ENCODE data around the gene TUBG2.

The TUBG2 gene

DNA sequence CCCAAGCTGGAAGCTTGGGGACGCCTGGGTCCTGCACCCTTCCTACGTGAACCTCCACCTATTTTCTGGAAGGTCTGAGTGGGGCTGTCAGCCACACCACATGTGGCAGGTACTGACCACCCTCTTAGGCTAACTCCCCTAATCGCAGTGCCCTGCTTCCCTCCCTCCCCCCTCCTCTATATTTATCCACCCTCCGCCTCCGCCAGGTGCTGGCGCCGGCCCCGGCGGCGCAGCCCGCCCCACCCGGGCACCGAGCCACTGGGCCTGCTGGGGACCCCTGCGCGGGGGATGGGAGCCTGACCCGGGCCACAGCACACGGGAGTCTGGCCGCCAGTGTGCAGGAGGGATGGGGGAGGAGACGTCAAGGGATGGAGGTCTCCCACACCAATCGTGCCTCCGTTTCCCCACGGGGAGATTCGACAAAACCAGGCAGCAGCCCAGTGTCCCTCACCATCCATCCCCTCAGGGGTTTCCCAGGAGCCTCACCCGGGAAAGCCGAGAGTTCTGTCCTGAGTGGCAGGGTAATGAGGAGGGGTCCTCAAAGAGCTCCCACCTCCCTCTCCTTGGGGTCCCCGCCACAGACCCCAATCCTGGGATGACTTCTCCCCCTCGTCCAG lies 16.4 kb downstream of the TUBG2 start:
- peaks cover 20% of the 10 kb centered on the region for H3K36me3 ChIP-seq (replicated peaks; ENCODE audit: low read depth, low read length)
- H3K4me1 ChIP-seq (ENCODE audit: low read length), result peaks cover 51% of the 10 kb centered on the region
- no peaks in the 10 kb centered on the region for H3K9me3 ChIP-seq (ENCODE audit: insufficient read depth, low read length)
- TF ChIP-seq, protein P1, sequence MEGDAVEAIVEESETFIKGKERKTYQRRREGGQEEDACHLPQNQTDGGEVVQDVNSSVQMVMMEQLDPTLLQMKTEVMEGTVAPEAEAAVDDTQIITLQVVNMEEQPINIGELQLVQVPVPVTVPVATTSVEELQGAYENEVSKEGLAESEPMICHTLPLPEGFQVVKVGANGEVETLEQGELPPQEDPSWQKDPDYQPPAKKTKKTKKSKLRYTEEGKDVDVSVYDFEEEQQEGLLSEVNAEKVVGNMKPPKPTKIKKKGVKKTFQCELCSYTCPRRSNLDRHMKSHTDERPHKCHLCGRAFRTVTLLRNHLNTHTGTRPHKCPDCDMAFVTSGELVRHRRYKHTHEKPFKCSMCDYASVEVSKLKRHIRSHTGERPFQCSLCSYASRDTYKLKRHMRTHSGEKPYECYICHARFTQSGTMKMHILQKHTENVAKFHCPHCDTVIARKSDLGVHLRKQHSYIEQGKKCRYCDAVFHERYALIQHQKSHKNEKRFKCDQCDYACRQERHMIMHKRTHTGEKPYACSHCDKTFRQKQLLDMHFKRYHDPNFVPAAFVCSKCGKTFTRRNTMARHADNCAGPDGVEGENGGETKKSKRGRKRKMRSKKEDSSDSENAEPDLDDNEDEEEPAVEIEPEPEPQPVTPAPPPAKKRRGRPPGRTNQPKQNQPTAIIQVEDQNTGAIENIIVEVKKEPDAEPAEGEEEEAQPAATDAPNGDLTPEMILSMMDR (IDR thresholded peaks at IDR 0.05; ENCODE audit: low read depth, low read length), result no peak
- no peak for TF ChIP-seq EZH2phosphoT487 (IDR thresholded peaks at IDR 0.05; ENCODE audit: low read depth)
- peaks cover 2% of the 10 kb centered on the region; the same call in 1 of the 2 replicates for H4K20me1 ChIP-seq (ENCODE audit: insufficient read depth, low read length)
- H3K79me2 ChIP-seq (ENCODE audit: low read length), result peaks cover 13% of the 10 kb centered on the region; the same call in 1 of the 2 replicates
- peak overlapping the region; percentile 91 for H3K4me3 ChIP-seq (ENCODE audit: low read length)
- no peak overlapping the region for H2AFZ ChIP-seq (ENCODE audit: low read depth, low read length)
- peak overlapping the region; percentile 84 for H3K4me2 ChIP-seq (ENCODE audit: low read length)
- no peak overlapping the region for H3K27ac ChIP-seq (ENCODE audit: low read length)
- peaks cover 12% of the 10 kb centered on the region for H3K27me3 ChIP-seq (ENCODE audit: low read depth, low read length)
- H3K9ac ChIP-seq (ENCODE audit: low read length), result peak overlapping the region; percentile 74

DNA sequence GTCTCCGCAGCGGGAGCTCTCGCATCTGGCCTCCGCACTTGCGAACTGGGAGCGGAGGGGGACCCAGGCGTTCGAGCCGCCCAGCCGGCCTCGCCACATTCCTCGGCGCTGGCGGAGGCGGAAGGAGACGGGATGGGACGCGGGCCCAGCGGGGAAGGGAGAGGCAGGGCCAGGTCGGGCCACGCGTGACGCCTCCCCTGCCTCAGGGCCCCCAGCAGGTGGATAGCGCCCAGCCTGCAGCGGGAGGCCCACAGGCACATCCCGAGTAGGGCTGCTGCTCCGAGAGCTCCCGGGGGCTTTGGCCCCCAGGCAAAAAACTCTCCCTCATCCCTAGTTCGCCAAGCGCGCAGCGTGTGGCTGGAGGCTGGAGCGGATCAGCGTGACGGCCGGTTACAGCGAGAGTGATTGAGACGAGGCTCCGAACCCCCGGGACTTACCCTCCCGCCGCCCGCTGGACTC lies 16.9 kb downstream of the TUBG2 start:
- Histone ChIP-seq H3K79me2 (ENCODE audit: low read length) (peaks cover 15% of the 10 kb centered on the region; the same call in 1 of the 2 replicates), H3K27me3 (ENCODE audit: low read depth, low read length) (peaks cover 12% of the 10 kb centered on the region)

DNA sequence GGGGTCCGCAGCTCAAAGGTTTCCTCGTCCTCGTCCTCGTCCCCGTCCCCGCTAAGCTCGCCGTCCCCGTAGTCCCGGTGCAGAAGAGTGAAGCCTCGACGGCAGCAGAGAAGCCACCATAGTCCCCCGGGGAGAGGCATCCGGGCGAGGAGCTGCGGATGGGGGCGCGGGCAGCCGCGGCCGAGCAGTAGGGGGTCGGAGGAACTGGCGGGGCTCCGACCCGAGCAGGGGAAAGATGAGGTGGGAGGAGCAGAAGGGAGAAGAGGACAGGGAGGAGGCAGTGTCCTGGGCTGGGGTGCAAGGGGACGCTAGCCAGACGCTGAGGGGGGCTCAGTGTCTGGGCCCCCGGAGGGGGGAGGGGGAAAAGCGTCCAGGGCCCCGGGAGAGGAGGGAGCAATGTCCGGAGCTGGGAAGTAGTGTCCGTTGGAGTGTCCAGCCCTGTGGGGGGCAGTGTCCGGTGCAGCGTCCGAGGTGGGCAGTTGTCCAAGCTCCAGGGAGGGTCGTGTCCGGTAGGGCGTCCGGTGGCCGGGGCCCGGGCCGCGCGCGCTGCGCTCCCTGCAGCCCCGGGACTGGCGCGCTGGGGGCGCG lies 17.4 kb downstream of the TUBG2 start, which contains the start of gene PLEKHH3:
TSS of gene PLEKHH3 (minus strand) at position 571 of the 588 bp plus-strand sequence. CDS start at position 140, 431 bp downstream.
- Histone ChIP-seq H2AFZ (ENCODE audit: low read depth, low read length) (no peak within 1 kb of the TSS), H3K9ac (ENCODE audit: low read length) (peak within 1 kb of the TSS; percentile 74), H3K4me1 (ENCODE audit: low read length) (peaks cover 55% of the 10 kb centered on the region), H3K27me3 (ENCODE audit: low read depth, low read length) (peaks cover 12% of the 10 kb centered on the region), H3K36me3 (replicated peaks; ENCODE audit: low read depth, low read length) (peaks cover 10% of the 10 kb centered on the region), H3K9me3 (ENCODE audit: insufficient read depth, low read length) (no peaks in the 10 kb centered on the region), H3K79me2 (ENCODE audit: low read length) (peaks cover 18% of the 10 kb centered on the region; the same call in 1 of the 2 replicates), H3K27ac (ENCODE audit: low read length) (peak within 1 kb of the TSS; percentile 67), H4K20me1 (ENCODE audit: insufficient read depth, low read length) (peaks cover 2% of the 10 kb centered on the region; the same call in 1 of the 2 replicates), H3K4me3 (ENCODE audit: low read length) (peak within 1 kb of the TSS; percentile 91), H3K4me2 (ENCODE audit: low read length) (peak within 1 kb of the TSS; percentile 84)
- TF ChIP-seq, protein P1 (IDR thresholded peaks at IDR 0.05; ENCODE audit: low read depth, low read length), result no peak
- no peak for TF ChIP-seq EZH2phosphoT487 (IDR thresholded peaks at IDR 0.05; ENCODE audit: low read depth)

More for the DNA sequence above, 16.9 kb downstream of the TUBG2 start:
- H3K27ac ChIP-seq (ENCODE audit: low read length), result no peak overlapping the region
- no peaks in the 10 kb centered on the region for H3K9me3 ChIP-seq (ENCODE audit: insufficient read depth, low read length)
- TF ChIP-seq, protein P1 (IDR thresholded peaks at IDR 0.05; ENCODE audit: low read depth, low read length), result no peak
- no peak for TF ChIP-seq EZH2phosphoT487 (IDR thresholded peaks at IDR 0.05; ENCODE audit: low read depth)
- H3K4me3 ChIP-seq (ENCODE audit: low read length), result peak overlapping the region; percentile 91
- H3K4me2 ChIP-seq (ENCODE audit: low read length), result peak overlapping the region; percentile 84
- peak overlapping the region; percentile 74 for H3K9ac ChIP-seq (ENCODE audit: low read length)
- peaks cover 15% of the 10 kb centered on the region for H3K36me3 ChIP-seq (replicated peaks; ENCODE audit: low read depth, low read length)
- peaks cover 49% of the 10 kb centered on the region for H3K4me1 ChIP-seq (ENCODE audit: low read length)
- peaks cover 2% of the 10 kb centered on the region; the same call in 1 of the 2 replicates for H4K20me1 ChIP-seq (ENCODE audit: insufficient read depth, low read length)
- H2AFZ ChIP-seq (ENCODE audit: low read depth, low read length), result no peak overlapping the region

Data from OCI-LY3 (cell line).